ENCODE data around the gene RNF130. TPM values are rescaled to one million over a fixed set of nuclear protein-coding genes. Genes with fewer than 3 reads are reported as not detected.

Gene RNF130
- total and polyA plus RNA-seq, 4 donors, result 24.9 to 93.1 (median 51.4) TPM

DNA sequence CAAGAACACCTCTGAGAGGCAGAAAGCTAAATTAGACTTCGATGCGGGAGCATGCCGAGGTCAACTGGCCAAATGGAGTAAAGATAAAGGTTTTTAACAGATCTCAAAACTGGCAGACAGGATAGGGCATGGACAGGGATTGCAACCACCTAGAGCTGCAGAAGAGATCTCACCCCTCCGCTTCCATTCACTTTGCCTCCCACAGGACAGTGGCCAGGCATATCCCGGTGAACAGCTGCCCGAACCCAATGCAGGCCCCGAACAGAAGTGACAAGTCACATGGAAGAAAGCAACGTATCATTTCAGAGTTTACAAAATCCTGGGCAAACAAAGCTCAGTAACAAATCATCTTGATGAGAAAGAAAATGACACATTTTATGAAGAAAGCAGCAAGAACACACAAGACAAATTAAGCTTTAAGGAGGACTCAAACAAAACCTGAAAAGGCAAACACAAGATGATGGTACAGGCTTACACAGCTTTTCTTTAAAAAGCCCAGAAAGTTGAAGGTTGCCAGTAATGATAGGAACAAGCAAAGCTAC is 18.4 kb downstream of the RNF130 start:
- no peak overlapping the region for H3K9ac ChIP-seq (ENCODE audit: low read depth in 1 of 2, low read length in 2 of 2)
- DNase-seq (ENCODE audit: low spot score), result no peak
- H3K27ac ChIP-seq (ENCODE audit: low read depth in 1 of 2, low read length in 2 of 2), result no peak overlapping the region
- peaks cover 0 to 24% (median 22%) of the 10 kb centered on the region in 4 donors for H3K4me1 ChIP-seq (ENCODE audit: control insufficient read depth in 4 of 4, insufficient read depth in 4 of 4, low read length in 3 of 4)
- no peaks in the 10 kb centered on the region for H3K36me3 ChIP-seq (ENCODE audit: control insufficient read depth in 4 of 4, insufficient read depth in 3 of 4, low read depth in 1 of 4, low read length in 3 of 4)
- TF ChIP-seq, protein P1, sequence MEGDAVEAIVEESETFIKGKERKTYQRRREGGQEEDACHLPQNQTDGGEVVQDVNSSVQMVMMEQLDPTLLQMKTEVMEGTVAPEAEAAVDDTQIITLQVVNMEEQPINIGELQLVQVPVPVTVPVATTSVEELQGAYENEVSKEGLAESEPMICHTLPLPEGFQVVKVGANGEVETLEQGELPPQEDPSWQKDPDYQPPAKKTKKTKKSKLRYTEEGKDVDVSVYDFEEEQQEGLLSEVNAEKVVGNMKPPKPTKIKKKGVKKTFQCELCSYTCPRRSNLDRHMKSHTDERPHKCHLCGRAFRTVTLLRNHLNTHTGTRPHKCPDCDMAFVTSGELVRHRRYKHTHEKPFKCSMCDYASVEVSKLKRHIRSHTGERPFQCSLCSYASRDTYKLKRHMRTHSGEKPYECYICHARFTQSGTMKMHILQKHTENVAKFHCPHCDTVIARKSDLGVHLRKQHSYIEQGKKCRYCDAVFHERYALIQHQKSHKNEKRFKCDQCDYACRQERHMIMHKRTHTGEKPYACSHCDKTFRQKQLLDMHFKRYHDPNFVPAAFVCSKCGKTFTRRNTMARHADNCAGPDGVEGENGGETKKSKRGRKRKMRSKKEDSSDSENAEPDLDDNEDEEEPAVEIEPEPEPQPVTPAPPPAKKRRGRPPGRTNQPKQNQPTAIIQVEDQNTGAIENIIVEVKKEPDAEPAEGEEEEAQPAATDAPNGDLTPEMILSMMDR (IDR thresholded peaks at IDR 0.05; ENCODE audit: low read depth, low read length, missing input control), result no peak
- TF ChIP-seq FOXA1 (IDR thresholded peaks at IDR 0.05) (no peak), RAD21 (IDR thresholded peaks at IDR 0.05) (no peak), SP1 (IDR thresholded peaks at IDR 0.05) (no peak), TAF1 (conservative IDR thresholded peaks at IDR 0.05) (no peak), FOXA2 (IDR thresholded peaks at IDR 0.05) (no peak), ZBTB33 (IDR thresholded peaks at IDR 0.05) (no peak), HNF4G (IDR thresholded peaks at IDR 0.05) (no peak), NR2F2 (IDR thresholded peaks at IDR 0.05) (no peak), MAX (IDR thresholded peaks at IDR 0.05) (no peak), HNF4A (conservative IDR thresholded peaks at IDR 0.05) (no peak), RXRA (IDR thresholded peaks at IDR 0.05) (no peak), YY1 (IDR thresholded peaks at IDR 0.05) (no peak), JUND (IDR thresholded peaks at IDR 0.05) (no peak), EGR1 (IDR thresholded peaks at IDR 0.05; ENCODE audit: low read depth in 2 of 2) (no peak), GABPA (IDR thresholded peaks at IDR 0.05 in 1 of 2, conservative IDR thresholded peaks at IDR 0.05 in 1 of 2) (no peak)
- TF ChIP-seq, protein P2, sequence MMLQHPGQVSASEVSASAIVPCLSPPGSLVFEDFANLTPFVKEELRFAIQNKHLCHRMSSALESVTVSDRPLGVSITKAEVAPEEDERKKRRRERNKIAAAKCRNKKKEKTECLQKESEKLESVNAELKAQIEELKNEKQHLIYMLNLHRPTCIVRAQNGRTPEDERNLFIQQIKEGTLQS (IDR thresholded peaks at IDR 0.05), result no peak
- TF ChIP-seq, protein P3, sequence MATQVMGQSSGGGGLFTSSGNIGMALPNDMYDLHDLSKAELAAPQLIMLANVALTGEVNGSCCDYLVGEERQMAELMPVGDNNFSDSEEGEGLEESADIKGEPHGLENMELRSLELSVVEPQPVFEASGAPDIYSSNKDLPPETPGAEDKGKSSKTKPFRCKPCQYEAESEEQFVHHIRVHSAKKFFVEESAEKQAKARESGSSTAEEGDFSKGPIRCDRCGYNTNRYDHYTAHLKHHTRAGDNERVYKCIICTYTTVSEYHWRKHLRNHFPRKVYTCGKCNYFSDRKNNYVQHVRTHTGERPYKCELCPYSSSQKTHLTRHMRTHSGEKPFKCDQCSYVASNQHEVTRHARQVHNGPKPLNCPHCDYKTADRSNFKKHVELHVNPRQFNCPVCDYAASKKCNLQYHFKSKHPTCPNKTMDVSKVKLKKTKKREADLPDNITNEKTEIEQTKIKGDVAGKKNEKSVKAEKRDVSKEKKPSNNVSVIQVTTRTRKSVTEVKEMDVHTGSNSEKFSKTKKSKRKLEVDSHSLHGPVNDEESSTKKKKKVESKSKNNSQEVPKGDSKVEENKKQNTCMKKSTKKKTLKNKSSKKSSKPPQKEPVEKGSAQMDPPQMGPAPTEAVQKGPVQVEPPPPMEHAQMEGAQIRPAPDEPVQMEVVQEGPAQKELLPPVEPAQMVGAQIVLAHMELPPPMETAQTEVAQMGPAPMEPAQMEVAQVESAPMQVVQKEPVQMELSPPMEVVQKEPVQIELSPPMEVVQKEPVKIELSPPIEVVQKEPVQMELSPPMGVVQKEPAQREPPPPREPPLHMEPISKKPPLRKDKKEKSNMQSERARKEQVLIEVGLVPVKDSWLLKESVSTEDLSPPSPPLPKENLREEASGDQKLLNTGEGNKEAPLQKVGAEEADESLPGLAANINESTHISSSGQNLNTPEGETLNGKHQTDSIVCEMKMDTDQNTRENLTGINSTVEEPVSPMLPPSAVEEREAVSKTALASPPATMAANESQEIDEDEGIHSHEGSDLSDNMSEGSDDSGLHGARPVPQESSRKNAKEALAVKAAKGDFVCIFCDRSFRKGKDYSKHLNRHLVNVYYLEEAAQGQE (IDR thresholded peaks at IDR 0.05), result no peak
- H3K9me3 ChIP-seq (ENCODE audit: control insufficient read depth in 4 of 4, low read length in 3 of 4), result no peaks in the 10 kb centered on the region
- 85% methylated on average over 8 of the region's 8 CpGs for WGBS
- no peak overlapping the region for H3K4me3 ChIP-seq (ENCODE audit: low read depth in 1 of 3, low read length in 3 of 3)
- H3K27me3 ChIP-seq (ENCODE audit: control insufficient read depth in 4 of 4, insufficient read depth in 4 of 4, low read length in 3 of 4), result no peaks in the 10 kb centered on the region
